ENCODE measurements around the gene RPS14. TPM values are rescaled to one million over a fixed set of nuclear protein-coding genes. Genes with fewer than 3 reads are reported as not detected.

RPS14 gene
- total RNA-seq, 2 experiments from 2014 or later: 2,151 to 2,478 TPM

- DNase-seq: no peak
- POLR2A ChIA-PET: interaction anchor here (0.7 kb wide), 1 partner anchor 224 kb away, joined by 5 read pairs; no protein-coding TSS in a partner anchor
- H3K36me3 Mint-ChIP-seq (ENCODE audit: low read depth): peaks cover 42% of the 10 kb centered on the region
- peaks cover 36% of the 10 kb centered on the region for H3K4me1 Mint-ChIP-seq
- H3K9me3 Mint-ChIP-seq: peaks cover 2% of the 10 kb centered on the region
- peak overlapping the region; percentile 91 for H3K4me3 Mint-ChIP-seq
- CTCF ChIA-PET: interaction anchor here (0.7 to 3.4 kb wide), 12 partner anchors 10 to 397 kb away, joined by 3 to 30 read pairs (median 6); partner anchors contain the start of genes CD74 and IRGM
- no peaks in the 10 kb centered on the region for H3K27me3 Mint-ChIP-seq
- H3K27ac Mint-ChIP-seq: peak overlapping the region; percentile 99
These were observed 505 bp downstream of the RPS14 start for GRCh38 chr5:150448952-150449516.

GRCh38 chr5:150448334-150448733 is 1.2 kb downstream of the RPS14 start:
- Mint-ChIP-seq H3K27ac (peak overlapping the region; percentile 99), H3K9me3 (peaks cover 2% of the 10 kb centered on the region), H3K36me3 (ENCODE audit: low read depth) (peaks cover 48% of the 10 kb centered on the region), H3K4me1 (peaks cover 38% of the 10 kb centered on the region), H3K27me3 (no peaks in the 10 kb centered on the region), H3K4me3 (peak overlapping the region; percentile 91)
- ChIA-PET CTCF (interaction anchor here (1.1 to 2.7 kb wide), 2 partner anchors 10 to 398 kb away, joined by 4 to 7 read pairs; partner anchors contain the start of gene IRGM), POLR2A (no interaction called here)
- DNase-seq: no peak

- Mint-ChIP-seq H3K4me1 (peaks cover 38% of the 10 kb centered on the region), H3K27ac (peak overlapping the region; percentile 99), H3K27me3 (no peaks in the 10 kb centered on the region), H3K9me3 (peaks cover 2% of the 10 kb centered on the region), H3K36me3 (ENCODE audit: low read depth) (peaks cover 52% of the 10 kb centered on the region), H3K4me3 (peak overlapping the region; percentile 91)
- POLR2A ChIA-PET: no interaction called here
- CTCF ChIA-PET: interaction anchor here (1.1 to 1.5 kb wide), 2 partner anchors 11 to 400 kb away, joined by 3 to 4 read pairs; no protein-coding TSS in a partner anchor
- no peak for DNase-seq
These were observed 2.4 kb downstream of the RPS14 start for GRCh38 chr5:150447188-150447587.

- Mint-ChIP-seq H3K4me3 (no peak overlapping the region), H3K27ac (no peak overlapping the region), H3K36me3 (ENCODE audit: low read depth) (peaks cover 55% of the 10 kb centered on the region), H3K4me1 (peaks cover 39% of the 10 kb centered on the region), H3K9me3 (peaks cover 2% of the 10 kb centered on the region), H3K27me3 (no peaks in the 10 kb centered on the region)
- DNase-seq: no peak
- CTCF ChIA-PET: interaction anchor here (1.5 to 1.8 kb wide), 2 partner anchors 10 to 400 kb away, joined by 3 to 4 read pairs; no protein-coding TSS in a partner anchor
- POLR2A ChIA-PET: no interaction called here
These were observed 3.0 kb downstream of the RPS14 start for GRCh38 chr5:150446583-150446982.

GRCh38 chr5:150446088-150446487 is 3.5 kb downstream of the RPS14 start:
- Mint-ChIP-seq H3K9me3 (peaks cover 2% of the 10 kb centered on the region), H3K27me3 (no peaks in the 10 kb centered on the region), H3K4me3 (no peak overlapping the region), H3K36me3 (ENCODE audit: low read depth) (peaks cover 57% of the 10 kb centered on the region), H3K27ac (no peak overlapping the region), H3K4me1 (peaks cover 40% of the 10 kb centered on the region)
- no peak for DNase-seq
- CTCF ChIA-PET: interaction anchor here (0.6 to 1.8 kb wide), 3 partner anchors 10 to 401 kb away, joined by 3 to 6 read pairs (median 4); no protein-coding TSS in a partner anchor
- POLR2A ChIA-PET: no interaction called here

GRCh38 chr5:150444770-150445169 is 4.8 kb downstream of the RPS14 start:
- Mint-ChIP-seq H3K4me1 (peaks cover 38% of the 10 kb centered on the region), H3K27me3 (no peaks in the 10 kb centered on the region), H3K4me3 (no peak overlapping the region), H3K36me3 (ENCODE audit: low read depth) (peaks cover 61% of the 10 kb centered on the region), H3K27ac (no peak overlapping the region), H3K9me3 (no peaks in the 10 kb centered on the region)
- CTCF ChIA-PET: interaction anchor here (0.8 to 1.8 kb wide), 3 partner anchors 8 to 17 kb away, joined by 3 to 4 read pairs (median 3); no protein-coding TSS in a partner anchor
- POLR2A ChIA-PET: no interaction called here
- no peak for DNase-seq

GRCh38 chr5:150443242-150444075 is 6.1 kb downstream of the RPS14 start:
- DNase-seq: no peak
- H3K27ac Mint-ChIP-seq: peak overlapping the region; percentile 2
- CTCF ChIA-PET: interaction anchor here (1.2 kb wide), 1 partner anchor 14 kb away, joined by 3 read pairs; no protein-coding TSS in a partner anchor
- H3K4me1 Mint-ChIP-seq: peaks cover 36% of the 10 kb centered on the region
- H3K36me3 Mint-ChIP-seq (ENCODE audit: low read depth): peaks cover 54% of the 10 kb centered on the region
- H3K27me3 Mint-ChIP-seq: no peaks in the 10 kb centered on the region
- POLR2A ChIA-PET: interaction anchor here (0.7 kb wide), 1 partner anchor 401 kb away, joined by 3 read pairs; no protein-coding TSS in a partner anchor
- no peaks in the 10 kb centered on the region for H3K9me3 Mint-ChIP-seq
- no peak overlapping the region for H3K4me3 Mint-ChIP-seq

GRCh38 chr5:150442699-150443080 is 6.8 kb downstream of the RPS14 start:
- no peak for DNase-seq
- Mint-ChIP-seq H3K9me3 (no peaks in the 10 kb centered on the region), H3K27me3 (peaks cover 2% of the 10 kb centered on the region), H3K27ac (no peak overlapping the region), H3K4me1 (peaks cover 28% of the 10 kb centered on the region), H3K36me3 (ENCODE audit: low read depth) (peaks cover 46% of the 10 kb centered on the region), H3K4me3 (no peak overlapping the region)
- ChIA-PET CTCF (no interaction called here), POLR2A (no interaction called here)

GRCh38 chr5:150441813-150442698 is 7.5 kb downstream of the RPS14 start:
- POLR2A ChIA-PET: no interaction called here
- DNase-seq: no peak
- H3K27me3 Mint-ChIP-seq: peaks cover 2% of the 10 kb centered on the region
- CTCF ChIA-PET: no interaction called here
- peaks cover 22% of the 10 kb centered on the region for H3K4me1 Mint-ChIP-seq
- H3K36me3 Mint-ChIP-seq (ENCODE audit: low read depth): peaks cover 40% of the 10 kb centered on the region
- H3K9me3 Mint-ChIP-seq: no peaks in the 10 kb centered on the region
- H3K27ac Mint-ChIP-seq: no peak overlapping the region
- H3K4me3 Mint-ChIP-seq: no peak overlapping the region

- Mint-ChIP-seq H3K4me3 (no peak overlapping the region), H3K27me3 (peaks cover 2% of the 10 kb centered on the region), H3K36me3 (ENCODE audit: low read depth) (peaks cover 31% of the 10 kb centered on the region), H3K27ac (no peak overlapping the region), H3K4me1 (peaks cover 16% of the 10 kb centered on the region), H3K9me3 (no peaks in the 10 kb centered on the region)
- CTCF ChIA-PET: interaction anchor here (0.7 kb wide), 1 partner anchor 29 kb away, joined by 3 read pairs; the partner anchor contains the start of gene CD74
- no peak for DNase-seq
- POLR2A ChIA-PET: interaction anchor here (0.6 kb wide), 1 partner anchor 892 kb away, joined by 3 read pairs; no protein-coding TSS in a partner anchor
These were observed 8.4 kb downstream of the RPS14 start for GRCh38 chr5:150440948-150441812.

- Mint-ChIP-seq H3K27me3 (peaks cover 2% of the 10 kb centered on the region), H3K36me3 (ENCODE audit: low read depth) (peaks cover 19% of the 10 kb centered on the region), H3K4me1 (peaks cover 16% of the 10 kb centered on the region), H3K27ac (no peak overlapping the region), H3K9me3 (no peaks in the 10 kb centered on the region), H3K4me3 (no peak overlapping the region)
- DNase-seq: no peak
- CTCF ChIA-PET: interaction anchor here (1.4 to 3.7 kb wide), 2 partner anchors 11 to 27 kb away, joined by 3 to 15 read pairs; partner anchors contain the start of genes CD74 and RPS14
- POLR2A ChIA-PET: no interaction called here
These were observed 10.5 kb downstream of the RPS14 start for GRCh38 chr5:150438873-150439546.

Data from activated CD4-positive, alpha-beta T cell treated with anti-CD3 and anti-CD28 coated beads, Interleukin-2, amount 10 ng/mL, durations not matched to agents 7 days and 5 days (primary cell).